GM23338 (cell line): ENCODE measurements around the gene CELF2. TPM values are rescaled to one million over a fixed set of nuclear protein-coding genes. Genes with fewer than 3 reads are reported as not detected.

Source experiments
- ATAC-seq: fragments of 200-7000 bp; cut with Tn5 transposase; 3 replicates; pipeline ENCODE4 v1.9.1; 2020
- DNase-seq: peaks from one replicate; pipeline ENCODE4 v3.0.0-alpha.2; 2015; ENCODE audit warnings: low spot score
- H2AFZ ChIP-seq: fragments of 200-600 bp; sonication (generic); 2 replicates; pipeline ENCODE4 v1.8.0; 2016; ENCODE audit warnings: antibody characterized with exemption, mild to moderate bottlenecking, moderate library complexity
- H3F3A ChIP-seq: fragments of 200-600 bp; sonication (generic); replicated peaks from 2 replicates; pipeline ENCODE4 v1.8.0; 2017; ENCODE audit warnings: antibody characterized with exemption, mixed run types, low read depth
- H3K27ac ChIP-seq: fragments of 200-600 bp; sonication (generic); 2 replicates; pipeline ENCODE4 v1.6.1; 2016; ENCODE audit warnings: low read depth
- H3K27me3 ChIP-seq: fragments of 200-600 bp; sonication (generic); 2 replicates; pipeline ENCODE4 v1.8.0; 2016; ENCODE audit warnings: mild to moderate bottlenecking, mixed run types, moderate library complexity; ENCODE audit not compliant: insufficient read depth
- H3K36me3 ChIP-seq: fragments of 200-600 bp; sonication (generic); 2 replicates; pipeline ENCODE4 v1.8.0; 2016; ENCODE audit warnings: mild to moderate bottlenecking; ENCODE audit not compliant: insufficient read depth
- H3K4me1 ChIP-seq: fragments of 200-600 bp; sonication (generic); 2 replicates; pipeline ENCODE4 v1.8.0; 2016; ENCODE audit warnings: mild to moderate bottlenecking, moderate library complexity; ENCODE audit not compliant: insufficient read depth
- H3K4me2 ChIP-seq: fragments of 200-600 bp; sonication (generic); 2 replicates; pipeline ENCODE4 v1.7.1; 2017; ENCODE audit warnings: mixed run types
- H3K4me3 ChIP-seq: fragments of 200-600 bp; sonication (generic); 2 replicates; pipeline ENCODE4 v1.6.1; 2016; ENCODE audit warnings: mixed run types
- H3K79me2 ChIP-seq: fragments of 200-600 bp; sonication (generic); replicated peaks from 2 replicates; pipeline ENCODE4 v1.8.0; 2017; ENCODE audit warnings: mild to moderate bottlenecking; ENCODE audit not compliant: insufficient read depth
- H3K9me2 ChIP-seq: fragments of 200-600 bp; sonication (generic); 2 replicates; pipeline ENCODE4 v1.8.0; 2017; ENCODE audit not compliant: insufficient read depth
- H4K20me1 ChIP-seq: fragments of 200-600 bp; sonication (generic); replicated peaks from 2 replicates; pipeline ENCODE4 v1.8.0; 2017; ENCODE audit warnings: mild to moderate bottlenecking; ENCODE audit not compliant: insufficient read depth
- H3K27ac Mint-ChIP-seq: 2 replicates; pipeline ENCODE4 v1.8.0; 2020; ENCODE audit warnings: inconsistent platforms, mild to moderate bottlenecking, moderate library complexity, mixed read lengths
- H3K27me3 Mint-ChIP-seq: 3 replicates; pipeline ENCODE4 v1.8.0; 2022; ENCODE audit warnings: low read depth, mild to moderate bottlenecking, moderate library complexity, mixed read lengths, inconsistent platforms; ENCODE audit not compliant: insufficient read depth, poor library complexity
- H3K36me3 Mint-ChIP-seq: 3 replicates; pipeline ENCODE4 v1.8.0; 2021; ENCODE audit warnings: low read depth, mild to moderate bottlenecking, inconsistent platforms, moderate library complexity, mixed read lengths
- H3K4me1 Mint-ChIP-seq: 3 replicates; pipeline ENCODE4 v1.8.0; 2020; ENCODE audit warnings: mild to moderate bottlenecking, inconsistent platforms, mixed read lengths
- H3K4me3 Mint-ChIP-seq: 3 replicates; pipeline ENCODE4 v1.8.0; 2021; ENCODE audit warnings: moderate library complexity, mild to moderate bottlenecking, inconsistent platforms, mixed read lengths
- H3K9me3 Mint-ChIP-seq: 3 replicates; pipeline ENCODE4 v1.8.0; 2020; ENCODE audit warnings: moderate library complexity, mild to moderate bottlenecking, inconsistent platforms, mixed read lengths
- CREB1 ChIP-seq: fragments of 250-450 bp; sonication (Bioruptor Pico); IDR thresholded peaks from 2 replicates; pipeline ENCODE4 v1.5.0; 2020; ENCODE audit warnings: low read depth, mild to moderate bottlenecking, moderate library complexity
- CTCF ChIP-seq, 2 experiments: fragments of 200-600 bp in 1 of 2; sonication (generic) in 1 of 2; conservative IDR thresholded peaks; 2 replicates each; pipeline versions ENCODE4 v1.5.1 to v1.6.1; 2016 to 2017; ENCODE audit warnings: antibody characterized with exemption in 2 of 2, low read depth in 2 of 2, mild to moderate bottlenecking in 2 of 2, moderate library complexity in 1 of 2
- ETS1 ChIP-seq: IDR thresholded peaks from 2 replicates; pipeline ENCODE4 v1.6.1; 2016; ENCODE audit warnings: antibody characterized with exemption
- EZH2 ChIP-seq: fragments of 200-600 bp; sonication (generic); IDR thresholded peaks from one replicate; pipeline ENCODE4 v1.8.0; 2017; ENCODE audit warnings: antibody characterized with exemption, mild to moderate bottlenecking, low read depth; ENCODE audit not compliant: unreplicated experiment
- EZH2phosphoT487 ChIP-seq: fragments of 200-600 bp; sonication (generic); IDR thresholded peaks from one replicate; pipeline ENCODE4 v1.8.1; 2018; ENCODE audit warnings: antibody characterized with exemption; ENCODE audit not compliant: unreplicated experiment
- JUNB ChIP-seq: IDR thresholded peaks from one replicate; pipeline ENCODE4 v1.6.1; 2016; ENCODE audit warnings: antibody characterized with exemption; ENCODE audit not compliant: unreplicated experiment
- NANOG ChIP-seq: IDR thresholded peaks from 2 replicates; pipeline ENCODE4 v1.6.1; 2016; ENCODE audit warnings: antibody characterized with exemption, borderline replicate concordance
- POLR2AphosphoS5 ChIP-seq: IDR thresholded peaks from 2 replicates; pipeline ENCODE4 v1.6.1; 2016; ENCODE audit warnings: antibody characterized with exemption, low read depth
- STAT1 ChIP-seq: IDR thresholded peaks from one replicate; pipeline ENCODE4 v1.6.1; 2016; ENCODE audit warnings: antibody characterized with exemption; ENCODE audit not compliant: unreplicated experiment
- ZNF114 ChIP-seq: fragments of 250-450 bp; sonication (Bioruptor Pico); IDR thresholded peaks from 2 replicates; pipeline ENCODE4 v1.5.0; 2020; ENCODE audit warnings: mild to moderate bottlenecking, moderate library complexity
- ZNF331 ChIP-seq: fragments of 250-450 bp; sonication (Bioruptor Pico); IDR thresholded peaks from 2 replicates; pipeline ENCODE4 v1.5.0; 2020; ENCODE audit warnings: low read depth, mild to moderate bottlenecking, moderate library complexity
- ZNF462 ChIP-seq: fragments of 250-450 bp; sonication (Bioruptor Pico); IDR thresholded peaks from 2 replicates; pipeline ENCODE4 v1.5.0; 2020; ENCODE audit warnings: mild to moderate bottlenecking, moderate library complexity
- polyA plus RNA-seq: library from polyadenylated mRNA; unstranded; fragments of >200 nt; fragmentation: Nextera tagmentation; extraction: Ambion mirVana; gene quantifications from 2 replicates; pipeline ENCODE4 v1.2.1, GENCODE V29; 2016
- total RNA-seq: library from RNA; depleted of rRNA; stranded (reverse); fragments of >200 nt; shearing (Covaris generic); gene quantifications from 2 replicates; pipeline ENCODE4 v1.2.3, GENCODE V29; 2014
- TF ChIP-seq, protein P1 (sequence below): IDR thresholded peaks from one replicate; pipeline ENCODE4 v1.6.1; 2018; ENCODE audit warnings: antibody characterized with exemption; ENCODE audit not compliant: unreplicated experiment

Gene CELF2
- total and polyA plus RNA-seq, 2 experiments from 2014 or later: 18.1 to 22.5 TPM

DNA sequence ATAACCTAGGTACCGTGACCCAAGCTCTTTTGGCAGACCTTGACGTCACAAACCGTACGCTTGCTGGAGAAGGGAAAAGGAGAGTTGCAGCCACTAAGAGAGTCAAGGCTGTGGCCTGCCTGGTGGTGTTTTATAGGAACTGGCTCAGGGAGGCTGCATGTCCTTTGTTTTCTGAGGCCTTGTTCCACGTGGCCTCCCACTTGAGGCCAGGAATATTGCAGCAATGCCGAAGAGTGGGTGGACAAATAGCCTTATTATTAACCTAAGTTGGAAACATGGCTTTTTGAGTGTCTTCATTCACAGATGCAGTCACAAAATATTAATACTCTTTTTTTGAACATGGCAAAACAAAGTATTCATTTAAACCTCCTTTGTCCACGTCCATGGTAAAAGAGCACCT lies 178.0 kb downstream of the CELF2 start:
- Histone ChIP-seq H3K4me2 (no peak overlapping the region), H3F3A (no peaks in the 10 kb centered on the region), H3K36me3 (no peaks in the 10 kb centered on the region), H3K27me3 (no peaks in the 10 kb centered on the region), H4K20me1 (no peaks in the 10 kb centered on the region), H3K27ac (no peak overlapping the region), H3K79me2 (0 out of 2 replicates have a peak, but pooled peaks cover 5% of the 10 kb centered on the region), H3K4me1 (peaks cover 3% of the 10 kb centered on the region; the same call in 1 of the 2 replicates), H3K4me3 (no peak overlapping the region), H2AFZ (no peak overlapping the region), H3K9me2 (peaks cover 10% of the 10 kb centered on the region; the same call in 1 of the 2 replicates)
- no peak for TF ChIP-seq ZNF114
- no peak for TF ChIP-seq EZH2phosphoT487
- TF ChIP-seq CTCF (conservative IDR thresholded peaks at IDR 0.05; ENCODE audit: low read depth in 2 of 2): no peak
- no peak for TF ChIP-seq ZNF462 (CRISPR knock-in tag)
- TF ChIP-seq, protein P1, sequence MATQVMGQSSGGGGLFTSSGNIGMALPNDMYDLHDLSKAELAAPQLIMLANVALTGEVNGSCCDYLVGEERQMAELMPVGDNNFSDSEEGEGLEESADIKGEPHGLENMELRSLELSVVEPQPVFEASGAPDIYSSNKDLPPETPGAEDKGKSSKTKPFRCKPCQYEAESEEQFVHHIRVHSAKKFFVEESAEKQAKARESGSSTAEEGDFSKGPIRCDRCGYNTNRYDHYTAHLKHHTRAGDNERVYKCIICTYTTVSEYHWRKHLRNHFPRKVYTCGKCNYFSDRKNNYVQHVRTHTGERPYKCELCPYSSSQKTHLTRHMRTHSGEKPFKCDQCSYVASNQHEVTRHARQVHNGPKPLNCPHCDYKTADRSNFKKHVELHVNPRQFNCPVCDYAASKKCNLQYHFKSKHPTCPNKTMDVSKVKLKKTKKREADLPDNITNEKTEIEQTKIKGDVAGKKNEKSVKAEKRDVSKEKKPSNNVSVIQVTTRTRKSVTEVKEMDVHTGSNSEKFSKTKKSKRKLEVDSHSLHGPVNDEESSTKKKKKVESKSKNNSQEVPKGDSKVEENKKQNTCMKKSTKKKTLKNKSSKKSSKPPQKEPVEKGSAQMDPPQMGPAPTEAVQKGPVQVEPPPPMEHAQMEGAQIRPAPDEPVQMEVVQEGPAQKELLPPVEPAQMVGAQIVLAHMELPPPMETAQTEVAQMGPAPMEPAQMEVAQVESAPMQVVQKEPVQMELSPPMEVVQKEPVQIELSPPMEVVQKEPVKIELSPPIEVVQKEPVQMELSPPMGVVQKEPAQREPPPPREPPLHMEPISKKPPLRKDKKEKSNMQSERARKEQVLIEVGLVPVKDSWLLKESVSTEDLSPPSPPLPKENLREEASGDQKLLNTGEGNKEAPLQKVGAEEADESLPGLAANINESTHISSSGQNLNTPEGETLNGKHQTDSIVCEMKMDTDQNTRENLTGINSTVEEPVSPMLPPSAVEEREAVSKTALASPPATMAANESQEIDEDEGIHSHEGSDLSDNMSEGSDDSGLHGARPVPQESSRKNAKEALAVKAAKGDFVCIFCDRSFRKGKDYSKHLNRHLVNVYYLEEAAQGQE: no peak
- no peak for TF ChIP-seq STAT1
- no peak for TF ChIP-seq EZH2
- no peak for TF ChIP-seq POLR2AphosphoS5
- TF ChIP-seq ZNF331 (CRISPR knock-in tag): no peak
- TF ChIP-seq NANOG: no peak
- no peak for TF ChIP-seq ETS1
- TF ChIP-seq CREB1 (CRISPR knock-in tag): no peak
- no peak for TF ChIP-seq JUNB
- H3K4me1 Mint-ChIP-seq: peaks cover 36% of the 10 kb centered on the region
- no peak overlapping the region for H3K27ac Mint-ChIP-seq
- no peak for DNase-seq
- peaks cover 4% of the 10 kb centered on the region; the same call in 1 of the 3 replicates for H3K36me3 Mint-ChIP-seq
- no peaks in the 10 kb centered on the region for H3K9me3 Mint-ChIP-seq
- peaks cover 11% of the 10 kb centered on the region for H3K27me3 Mint-ChIP-seq
- ATAC-seq: no peak
- no peak overlapping the region for H3K4me3 Mint-ChIP-seq
